Measurements from ENCODE around the gene SH3GL2. TPM values are rescaled to one million over a fixed set of nuclear protein-coding genes. Genes with fewer than 3 reads are reported as not detected.

The SH3GL2 gene
- total RNA-seq, 2 experiments from 2014 or later, result not detected

DNA sequence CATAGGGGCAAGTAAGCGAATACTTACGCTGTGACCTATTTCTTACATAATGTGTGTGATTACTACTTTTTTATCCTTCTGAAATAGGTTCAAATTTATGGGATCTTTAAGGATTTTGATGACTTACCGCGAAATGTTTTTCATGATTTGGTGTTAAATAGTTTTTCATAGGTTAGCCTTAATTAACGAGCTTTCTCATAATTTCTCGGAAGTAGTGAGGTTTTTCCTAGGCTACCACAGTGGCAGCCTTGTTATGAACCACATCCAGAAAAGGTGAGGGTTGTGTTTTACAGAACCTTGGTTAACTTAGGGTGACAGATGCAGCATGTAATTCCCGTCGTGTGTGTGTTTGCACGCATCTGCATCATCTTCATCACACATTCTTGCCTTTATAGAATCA, 1.3 kb downstream of the SH3GL2 start:
- DNase-seq, result no peak
- Mint-ChIP-seq H3K9me3 (peaks cover 6% of the 10 kb centered on the region), H3K27ac (no peak overlapping the region), H3K4me1 (ENCODE audit: low read depth) (peaks cover 8% of the 10 kb centered on the region), H3K36me3 (ENCODE audit: low read depth) (peaks cover 1% of the 10 kb centered on the region), H3K27me3 (ENCODE audit: low read depth) (peaks cover 30% of the 10 kb centered on the region), H3K4me3 (no peak overlapping the region)
- CTCF ChIA-PET, result no interaction called here
- intact Hi-C loops (cut with micrococcal nuclease), result no loop called here

DNA sequence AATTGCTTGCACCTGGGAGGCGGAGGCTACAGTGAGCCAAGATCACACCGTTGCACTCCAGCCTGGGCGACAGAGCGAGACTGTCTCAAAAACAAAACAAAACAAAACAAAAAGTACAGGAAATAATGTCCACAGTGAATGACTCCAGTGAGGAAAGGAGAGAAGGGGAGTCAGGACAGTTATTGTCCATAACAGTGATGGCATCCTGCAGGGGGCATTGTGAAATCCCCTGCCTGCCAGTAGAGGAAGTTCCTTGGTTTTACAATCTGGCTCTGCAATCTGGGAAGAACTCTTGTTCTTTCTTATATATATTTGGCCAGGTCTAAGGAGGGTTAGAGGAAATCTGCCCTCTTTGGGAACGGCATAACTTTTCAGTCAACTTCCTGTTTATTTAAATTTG, 8.2 kb downstream of the SH3GL2 start:
- DNase-seq, result no peak
- peaks cover 1% of the 10 kb centered on the region for H3K9me3 Mint-ChIP-seq
- intact Hi-C loops (cut with micrococcal nuclease), result no loop called here
- no peak overlapping the region for H3K4me3 Mint-ChIP-seq
- no peak overlapping the region for H3K27ac Mint-ChIP-seq
- H3K4me1 Mint-ChIP-seq (ENCODE audit: low read depth), result no peaks in the 10 kb centered on the region
- H3K36me3 Mint-ChIP-seq (ENCODE audit: low read depth), result no peaks in the 10 kb centered on the region
- CTCF ChIA-PET, result no interaction called here
- peaks cover 2% of the 10 kb centered on the region for H3K27me3 Mint-ChIP-seq (ENCODE audit: low read depth)

DNA sequence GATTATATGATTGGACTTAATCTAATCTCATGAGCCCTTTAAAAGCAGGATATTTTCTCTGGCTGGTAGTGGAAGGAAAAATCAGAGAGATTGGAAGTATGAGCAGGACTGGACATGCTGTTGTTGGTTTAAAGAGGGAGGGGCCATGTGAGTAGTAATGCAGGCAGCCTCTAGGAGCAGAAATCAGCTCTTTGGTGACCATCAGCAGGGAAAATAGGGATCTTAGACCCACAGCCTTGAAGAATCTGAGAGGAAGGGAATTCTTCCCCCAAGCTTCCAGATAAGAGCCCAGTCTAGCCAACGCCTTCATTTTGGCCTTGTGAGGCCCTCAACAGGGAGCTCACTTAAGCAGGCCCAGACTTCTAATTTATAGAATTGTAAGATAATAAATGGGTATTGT, 9.5 kb downstream of the SH3GL2 start:
- Mint-ChIP-seq H3K27me3 (ENCODE audit: low read depth) (peaks cover 2% of the 10 kb centered on the region), H3K9me3 (peaks cover 1% of the 10 kb centered on the region), H3K4me3 (no peak overlapping the region), H3K4me1 (ENCODE audit: low read depth) (no peaks in the 10 kb centered on the region), H3K36me3 (ENCODE audit: low read depth) (no peaks in the 10 kb centered on the region), H3K27ac (no peak overlapping the region)
- no peak for DNase-seq
- CTCF ChIA-PET, result interaction anchor here (0.8 kb wide), 1 partner anchor 1053 kb away, joined by 3 read pairs; no protein-coding TSS in a partner anchor
- intact Hi-C loops (cut with micrococcal nuclease), result no loop called here

DNA sequence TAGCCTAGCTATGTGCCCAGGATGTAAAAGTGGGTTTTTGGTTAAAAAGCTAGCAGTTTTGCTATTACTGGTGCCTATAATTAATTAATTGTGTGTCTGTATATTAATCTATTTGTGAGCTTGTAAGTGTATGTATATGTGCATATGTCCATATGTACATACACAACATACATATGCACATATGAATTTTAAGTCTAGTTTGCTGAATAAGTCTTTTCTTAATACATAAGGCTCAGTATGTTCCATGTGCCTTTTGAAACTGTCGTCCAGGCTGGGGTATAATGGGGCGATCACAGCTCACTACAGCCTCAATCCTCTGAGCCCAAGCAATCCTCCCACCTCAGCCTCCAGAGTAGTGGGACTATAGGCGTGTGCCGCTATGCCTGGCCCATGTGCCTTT, 10.1 kb downstream of the SH3GL2 start:
- H3K9me3 Mint-ChIP-seq, result peaks cover 1% of the 10 kb centered on the region
- intact Hi-C loops (cut with micrococcal nuclease), result no loop called here

DNA sequence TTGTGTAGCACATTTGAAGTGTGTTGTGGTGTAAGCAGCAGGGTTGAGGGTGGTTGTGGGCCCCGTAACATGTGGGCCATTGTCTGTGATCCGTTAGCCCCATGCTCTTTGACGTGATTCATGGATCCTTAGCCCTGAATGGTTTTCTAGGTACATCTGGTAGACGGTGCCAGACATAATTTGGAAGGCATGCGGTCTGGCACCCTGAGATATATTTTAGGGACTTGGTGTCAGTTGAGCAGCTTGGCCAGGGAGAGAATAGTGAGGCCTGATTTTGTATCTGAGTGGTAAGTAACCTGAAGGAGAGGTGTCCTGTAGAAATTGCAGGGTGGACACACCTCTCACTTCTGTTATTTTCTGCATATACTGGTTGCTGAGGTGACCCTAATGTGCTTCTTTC, 10.9 kb downstream of the SH3GL2 start:
- no peaks in the 10 kb centered on the region for H3K27me3 Mint-ChIP-seq (ENCODE audit: low read depth)
- no peaks in the 10 kb centered on the region for H3K36me3 Mint-ChIP-seq (ENCODE audit: low read depth)
- no peaks in the 10 kb centered on the region for H3K4me1 Mint-ChIP-seq (ENCODE audit: low read depth)
- DNase-seq, result no peak
- H3K27ac Mint-ChIP-seq, result no peak overlapping the region
- H3K4me3 Mint-ChIP-seq, result no peak overlapping the region
- CTCF ChIA-PET, result no interaction called here
- peaks cover 1% of the 10 kb centered on the region for H3K9me3 Mint-ChIP-seq
- intact Hi-C loops (cut with micrococcal nuclease), result no loop called here

More for the DNA sequence above, 10.1 kb downstream of the SH3GL2 start:
- no peak overlapping the region for H3K27ac Mint-ChIP-seq
- CTCF ChIA-PET, result interaction anchor here (0.8 kb wide), 1 partner anchor 1052 kb away, joined by 3 read pairs; no protein-coding TSS in a partner anchor
- H3K36me3 Mint-ChIP-seq (ENCODE audit: low read depth), result no peaks in the 10 kb centered on the region
- no peak overlapping the region for H3K4me3 Mint-ChIP-seq
- peaks cover 2% of the 10 kb centered on the region for H3K27me3 Mint-ChIP-seq (ENCODE audit: low read depth)
- H3K4me1 Mint-ChIP-seq (ENCODE audit: low read depth), result no peaks in the 10 kb centered on the region
- no peak for DNase-seq

DNA sequence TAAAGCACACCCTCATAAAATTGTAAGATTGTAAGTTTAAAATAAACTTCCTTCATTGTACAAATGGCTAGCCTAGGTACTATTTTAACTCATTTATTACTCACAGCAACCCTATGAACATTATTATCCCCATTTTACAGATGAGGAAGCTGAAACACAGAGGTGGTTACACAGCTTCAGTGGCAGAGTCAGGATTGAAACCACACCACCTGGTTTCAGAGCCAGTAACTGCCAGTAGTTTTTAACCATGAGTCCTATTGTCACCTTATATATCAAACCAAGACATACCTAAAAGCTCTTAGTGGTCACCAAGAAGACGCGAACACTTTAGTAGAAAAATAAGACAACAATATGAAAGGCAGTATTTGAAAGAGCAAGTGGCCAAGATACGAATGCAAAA, 16.1 kb downstream of the SH3GL2 start:
- H3K27me3 Mint-ChIP-seq (ENCODE audit: low read depth), result no peaks in the 10 kb centered on the region
- H3K27ac Mint-ChIP-seq, result no peak overlapping the region
- DNase-seq, result no peak
- H3K36me3 Mint-ChIP-seq (ENCODE audit: low read depth), result no peaks in the 10 kb centered on the region
- H3K4me3 Mint-ChIP-seq, result no peak overlapping the region
- no peaks in the 10 kb centered on the region for H3K9me3 Mint-ChIP-seq
- CTCF ChIA-PET, result no interaction called here
- H3K4me1 Mint-ChIP-seq (ENCODE audit: low read depth), result no peaks in the 10 kb centered on the region
- intact Hi-C loops (cut with micrococcal nuclease), result no loop called here

DNA sequence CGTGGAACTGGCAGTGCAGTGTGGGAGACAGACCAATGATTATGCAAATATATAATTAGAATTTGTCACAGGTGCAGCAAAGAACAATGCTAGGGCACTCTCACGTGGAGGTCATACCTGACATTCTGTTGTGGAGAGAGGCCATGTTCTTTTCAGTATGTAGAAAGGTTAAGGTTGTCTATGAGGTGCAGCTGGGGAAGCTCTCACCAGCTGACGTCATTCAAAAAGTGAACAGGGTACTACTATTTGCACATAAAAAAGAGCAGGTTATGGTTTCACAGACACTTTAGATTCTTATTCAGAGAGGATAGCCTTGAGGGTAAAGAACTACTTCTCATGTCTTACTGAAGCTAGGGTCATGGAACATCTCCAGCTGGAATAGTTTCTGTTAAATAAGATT, 19.1 kb downstream of the SH3GL2 start:
- Mint-ChIP-seq H3K4me1 (ENCODE audit: low read depth) (no peaks in the 10 kb centered on the region), H3K9me3 (no peaks in the 10 kb centered on the region), H3K27me3 (ENCODE audit: low read depth) (no peaks in the 10 kb centered on the region), H3K4me3 (no peak overlapping the region), H3K36me3 (ENCODE audit: low read depth) (no peaks in the 10 kb centered on the region), H3K27ac (no peak overlapping the region)
- intact Hi-C loops (cut with micrococcal nuclease), result no loop called here
- DNase-seq, result no peak
- CTCF ChIA-PET, result no interaction called here

DNA sequence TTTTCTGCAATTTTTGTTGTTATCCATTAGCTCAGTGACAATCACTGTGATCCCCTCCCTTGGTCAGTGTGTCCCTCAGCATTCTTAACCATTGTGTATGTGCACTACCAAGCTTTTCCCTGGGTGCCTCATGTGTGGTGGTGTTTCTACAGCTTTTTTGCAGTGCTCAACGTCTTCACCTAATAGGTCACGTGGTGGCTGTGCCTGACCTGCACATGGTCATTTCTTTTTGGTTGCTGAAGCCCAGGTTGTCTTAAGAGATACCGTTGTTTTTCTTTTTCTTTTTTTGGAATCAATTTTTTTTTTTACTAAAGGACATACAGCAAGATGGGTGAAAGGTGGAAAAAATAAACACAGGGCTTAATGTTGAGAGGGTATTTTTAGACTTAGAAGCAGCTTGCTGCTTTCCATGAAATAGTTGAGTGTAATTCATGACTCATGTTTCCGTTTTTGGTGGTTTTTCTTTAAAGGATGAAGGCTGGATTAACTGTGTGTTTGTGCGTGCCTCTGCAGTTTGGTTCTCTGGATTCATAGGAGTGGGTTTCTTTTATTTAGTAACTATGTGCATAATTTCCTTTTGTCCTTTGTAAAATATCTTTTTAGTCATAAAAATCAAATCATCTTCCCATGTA, 22.2 kb downstream of the SH3GL2 start:
- DNase-seq, result no peak
- intact Hi-C loops (cut with micrococcal nuclease), result no loop called here
- Mint-ChIP-seq H3K4me1 (ENCODE audit: low read depth) (no peaks in the 10 kb centered on the region), H3K4me3 (no peak overlapping the region), H3K36me3 (ENCODE audit: low read depth) (no peaks in the 10 kb centered on the region), H3K27me3 (ENCODE audit: low read depth) (no peaks in the 10 kb centered on the region), H3K27ac (no peak overlapping the region), H3K9me3 (no peaks in the 10 kb centered on the region)
- CTCF ChIA-PET, result no interaction called here

DNA sequence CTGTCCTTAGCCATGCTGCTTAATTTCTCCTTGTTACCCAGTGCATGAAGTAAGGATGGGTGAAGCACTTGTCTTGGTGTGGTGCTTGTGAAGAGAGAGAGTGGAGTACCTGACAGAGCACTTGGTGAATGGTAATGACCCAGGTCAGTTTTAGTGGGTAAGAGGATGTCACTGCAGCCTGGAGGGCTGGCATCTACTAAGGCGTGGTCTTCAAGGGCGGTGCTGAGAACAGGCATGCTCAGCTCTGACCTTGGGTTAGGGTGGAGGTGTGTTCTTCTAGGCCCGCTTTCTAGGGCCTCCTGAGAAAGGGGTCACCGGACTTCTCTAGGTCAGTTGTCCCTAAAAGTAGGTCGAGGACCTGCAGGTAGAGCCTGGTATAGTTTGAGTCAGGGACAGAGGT, 25.7 kb downstream of the SH3GL2 start:
- CTCF ChIA-PET, result interaction anchor here (0.7 kb wide), 1 partner anchor 193 kb away, joined by 4 read pairs; no protein-coding TSS in a partner anchor
- no peak for DNase-seq
- H3K4me1 Mint-ChIP-seq (ENCODE audit: low read depth), result no peaks in the 10 kb centered on the region
- no peaks in the 10 kb centered on the region for H3K9me3 Mint-ChIP-seq
- no peak overlapping the region for H3K27ac Mint-ChIP-seq
- no peaks in the 10 kb centered on the region for H3K27me3 Mint-ChIP-seq (ENCODE audit: low read depth)
- H3K4me3 Mint-ChIP-seq, result no peak overlapping the region
- intact Hi-C loops (cut with micrococcal nuclease), result no loop called here
- H3K36me3 Mint-ChIP-seq (ENCODE audit: low read depth), result no peaks in the 10 kb centered on the region

DNA sequence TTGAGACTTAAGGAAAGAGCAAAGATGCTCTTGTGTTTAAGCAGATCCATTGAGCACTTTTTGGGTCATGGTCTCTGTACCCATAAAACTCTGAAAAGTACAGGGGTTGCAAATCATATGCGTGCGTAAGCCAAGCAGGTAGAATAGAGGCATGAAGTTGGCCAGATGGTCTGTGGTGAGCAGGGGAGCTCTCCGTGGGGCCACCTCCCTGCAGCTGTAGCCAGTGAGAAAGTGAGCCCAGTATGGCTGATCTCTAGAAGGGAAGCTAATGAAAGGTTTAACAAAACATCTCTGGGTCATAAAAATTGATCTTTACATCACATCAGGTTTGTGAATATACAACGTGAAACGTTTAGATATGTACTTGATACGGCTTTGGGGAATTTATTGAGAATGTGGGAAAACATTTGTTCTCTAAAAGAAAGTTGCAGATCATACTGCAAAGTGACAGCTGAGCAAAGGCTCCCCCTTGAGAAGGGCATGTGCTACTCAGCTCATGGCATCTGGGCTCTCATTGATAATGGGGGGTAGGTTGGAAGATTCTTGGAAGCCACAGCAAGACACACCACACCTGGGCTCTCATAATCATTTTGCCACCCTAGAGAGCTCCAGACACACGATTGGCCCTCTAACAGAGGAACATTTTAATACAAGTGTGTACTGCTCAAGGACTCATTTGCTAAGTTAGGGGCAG, 30.6 kb downstream of the SH3GL2 start:
- Mint-ChIP-seq H3K36me3 (ENCODE audit: low read depth) (no peaks in the 10 kb centered on the region), H3K4me3 (no peak overlapping the region)

DNA sequence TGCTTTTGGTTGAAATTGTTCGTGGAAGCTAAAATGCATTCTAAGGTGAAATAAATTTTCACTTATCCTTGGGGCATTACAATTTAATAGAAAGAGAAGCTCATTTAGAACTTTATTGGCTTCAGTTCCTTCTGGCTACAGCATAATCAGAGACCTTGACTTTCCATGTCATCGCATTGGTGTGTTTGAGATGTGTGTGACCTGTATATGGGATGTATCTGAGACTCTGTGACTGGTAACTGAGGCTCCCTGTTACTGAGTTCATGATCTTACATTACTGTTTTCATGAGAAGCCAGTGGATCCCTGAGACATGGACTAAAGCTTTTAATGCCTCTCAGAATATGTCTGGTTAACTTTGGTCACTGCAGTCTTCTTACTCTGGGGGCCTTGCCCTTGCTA, 32.5 kb downstream of the SH3GL2 start:
- CTCF ChIA-PET, result no interaction called here
- Mint-ChIP-seq H3K27ac (no peak overlapping the region), H3K4me3 (no peak overlapping the region), H3K36me3 (ENCODE audit: low read depth) (no peaks in the 10 kb centered on the region), H3K9me3 (no peaks in the 10 kb centered on the region), H3K27me3 (ENCODE audit: low read depth) (no peaks in the 10 kb centered on the region), H3K4me1 (ENCODE audit: low read depth) (no peaks in the 10 kb centered on the region)
- intact Hi-C loops (cut with micrococcal nuclease), result no loop called here
- DNase-seq, result no peak

More for the DNA sequence above, 30.6 kb downstream of the SH3GL2 start:
- no peak overlapping the region for H3K27ac Mint-ChIP-seq
- DNase-seq, result no peak
- CTCF ChIA-PET, result interaction anchor here (0.7 kb wide), 1 partner anchor 654 kb away, joined by 4 read pairs; no protein-coding TSS in a partner anchor
- H3K9me3 Mint-ChIP-seq, result no peaks in the 10 kb centered on the region
- H3K27me3 Mint-ChIP-seq (ENCODE audit: low read depth), result no peaks in the 10 kb centered on the region
- H3K4me1 Mint-ChIP-seq (ENCODE audit: low read depth), result no peaks in the 10 kb centered on the region
- intact Hi-C loops (cut with micrococcal nuclease), result no loop called here

DNA sequence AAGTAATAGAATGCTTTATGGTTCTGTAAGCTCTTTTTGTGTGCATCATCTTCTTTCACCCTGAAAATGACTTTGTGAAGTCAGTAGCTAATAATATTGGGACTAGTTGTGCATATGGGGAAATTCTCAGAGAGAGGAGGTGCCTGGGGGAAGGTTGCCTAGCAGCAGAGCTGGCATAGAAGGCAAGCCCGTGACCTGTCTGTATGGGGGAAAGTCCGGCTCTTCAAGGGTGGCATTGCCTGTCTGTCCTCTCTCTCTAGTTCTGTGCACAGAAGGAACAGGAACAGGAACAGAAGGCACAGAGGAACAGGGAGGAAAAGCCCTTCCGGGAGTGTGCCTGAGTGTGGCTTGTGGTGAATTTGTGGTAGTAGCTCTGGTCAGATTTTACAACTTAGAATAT, 33.1 kb downstream of the SH3GL2 start:
- Mint-ChIP-seq H3K4me3 (no peak overlapping the region), H3K9me3 (no peaks in the 10 kb centered on the region), H3K27me3 (ENCODE audit: low read depth) (no peaks in the 10 kb centered on the region), H3K36me3 (ENCODE audit: low read depth) (no peaks in the 10 kb centered on the region), H3K4me1 (ENCODE audit: low read depth) (no peaks in the 10 kb centered on the region), H3K27ac (no peak overlapping the region)
- CTCF ChIA-PET, result no interaction called here
- intact Hi-C loops (cut with micrococcal nuclease), result no loop called here
- no peak for DNase-seq

DNA sequence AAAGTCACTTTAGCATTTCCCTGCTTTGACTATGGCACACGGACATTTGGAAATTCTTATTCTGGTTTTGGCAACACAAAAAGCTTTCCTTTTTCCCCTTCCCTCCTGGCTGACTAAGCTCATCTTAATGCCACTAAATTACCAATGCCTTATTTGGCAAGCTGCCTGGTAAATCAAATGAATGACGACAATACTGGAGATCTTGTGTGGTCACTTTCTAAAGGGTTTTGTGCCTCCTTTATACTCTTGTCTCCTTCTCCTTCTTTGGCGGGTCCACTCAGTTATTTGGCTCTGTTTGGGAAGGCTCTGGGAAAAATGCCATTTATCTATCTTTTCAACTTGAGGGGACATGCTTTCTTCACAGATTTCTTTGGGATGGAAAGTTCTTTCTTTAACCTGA, 34.9 kb downstream of the SH3GL2 start:
- no peak overlapping the region for H3K4me3 Mint-ChIP-seq
- H3K27me3 Mint-ChIP-seq (ENCODE audit: low read depth), result no peaks in the 10 kb centered on the region
- H3K36me3 Mint-ChIP-seq (ENCODE audit: low read depth), result no peaks in the 10 kb centered on the region

More for the DNA sequence above, 34.9 kb downstream of the SH3GL2 start:
- no peak for DNase-seq
- CTCF ChIA-PET, result no interaction called here
- peaks cover 4% of the 10 kb centered on the region for H3K9me3 Mint-ChIP-seq
- H3K4me1 Mint-ChIP-seq (ENCODE audit: low read depth), result no peaks in the 10 kb centered on the region
- intact Hi-C loops (cut with micrococcal nuclease), result no loop called here
- H3K27ac Mint-ChIP-seq, result no peak overlapping the region
